Prostate gland (tissue), 2 donors: ENCODE measurements around the gene RRP1B. TPM values are rescaled to one million over a fixed set of nuclear protein-coding genes. Genes with fewer than 3 reads are reported as not detected.
A peak's percentile ranks its signal among the peaks of the same experiment; 100 is the strongest.

Experiments
- DNase-seq: peaks from one replicate; pipeline ENCODE4 v3.0.0-alpha.2; 2019; ENCODE audit warnings: low spot score
- H3K27ac ChIP-seq, 2 donors: fragments of 200-600 bp; sonication (generic); 2 replicates each; pipeline ENCODE4 v1.5.1; 2017 to 2019
- H3K27me3 ChIP-seq: fragments of 200-600 bp; sonication (generic); replicated peaks from 2 replicates; pipeline ENCODE4 v1.5.1; 2019; ENCODE audit not compliant: insufficient read depth
- H3K36me3 ChIP-seq, 2 donors: fragments of 200-600 bp; sonication (generic); 1 replicate in 1 of 2; 2 replicates in 1 of 2; pipeline versions ENCODE4 v1.5.1 to v1.8.1; 2017 to 2019
- H3K4me1 ChIP-seq: fragments of 200-600 bp; sonication (generic); replicated peaks from 2 replicates; pipeline ENCODE4 v1.5.1; 2019
- H3K4me3 ChIP-seq, 2 donors: fragments of 200-600 bp; sonication (generic); 2 replicates each; pipeline ENCODE4 v1.5.1; 2017 to 2019
- H3K9me3 ChIP-seq: fragments of 200-600 bp; sonication (generic); 2 replicates; pipeline ENCODE4 v1.5.1; 2017
- CTCF ChIP-seq, 4 experiments: fragments of 200-600 bp in 2 of 4; fragments of 450-650 bp in 2 of 4; sonication (generic) in 2 of 4; IDR thresholded peaks; 1 replicate in 3 of 4; 2 replicates in 1 of 4; pipeline ENCODE4 v1.5.1; 2016 to 2019; ENCODE audit warnings: antibody characterized with exemption in 4 of 4, mild to moderate bottlenecking in 2 of 4, moderate library complexity in 2 of 4
- POLR2A ChIP-seq: fragments of 450-650 bp; IDR thresholded peaks from one replicate; pipeline ENCODE4 v1.6.1; 2016; ENCODE audit warnings: antibody characterized with exemption, mild to moderate bottlenecking
- POLR2AphosphoS5 ChIP-seq: sonication (generic); formaldehyde crosslinking; IDR thresholded peaks from one replicate; pipeline ENCODE4 v1.6.1; 2017; ENCODE audit warnings: antibody characterized with exemption
- WGBS: methylation state at CpG from one replicate; pipeline ENCODE4 v1.1.5; 2018; 5-methylcytosine and 5-hydroxymethylcytosine counted together
- intact Hi-C: fragments of 100-400 bp; cut with DNase I; formaldehyde crosslinking; loops from one replicate; pipeline ENCODE4 v1.14.2; 2022
- total RNA-seq, 2 donors: library from RNA; depleted of rRNA; stranded (reverse); fragments of >200 nt; gene quantifications; one replicate each; pipeline ENCODE4 v1.1.0, GENCODE V29; 2016

RRP1B gene
- total RNA-seq, 2 donors from 2014 or later: 22.7 to 38.3 TPM

DNA sequence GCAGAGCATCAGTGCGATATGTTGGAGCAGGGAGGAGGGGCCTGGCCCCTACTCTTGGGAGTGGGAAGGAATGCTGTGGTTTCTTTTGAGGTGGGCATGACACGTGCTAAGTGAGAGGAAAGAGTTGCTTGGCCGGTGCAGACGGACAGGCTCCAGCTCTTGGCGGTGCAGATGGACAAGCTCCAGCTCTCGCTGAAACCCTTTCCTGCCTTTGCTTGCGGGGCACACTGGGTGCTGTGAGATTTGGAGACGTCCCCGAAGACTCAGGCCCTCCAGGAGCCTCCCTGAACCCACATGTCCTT is 75.5 kb downstream of the RRP1B start:
- Histone ChIP-seq H3K36me3 (no peaks in the 10 kb centered on the region), H3K27ac (peak overlapping the region; percentile 68 to 75), H3K27me3 (no peaks in the 10 kb centered on the region), H3K4me3 (no peak overlapping the region), H3K9me3 (no peaks in the 10 kb centered on the region), H3K4me1 (peaks cover 13% of the 10 kb centered on the region)
- intact Hi-C loops: no loop called here
- 16% methylated on average over 9 of the region's 9 CpGs for WGBS
- no peak for TF ChIP-seq CTCF (IDR thresholded peaks at IDR 0.05)
- TF ChIP-seq POLR2A: no peak
- peak; percentile 66 for TF ChIP-seq POLR2AphosphoS5
- peak; percentile 63 for DNase-seq

GRCh38 chr21:43735236-43736091 is 76.1 kb downstream of the RRP1B start:
- Histone ChIP-seq H3K4me1 (peaks cover 13% of the 10 kb centered on the region), H3K36me3 (no peaks in the 10 kb centered on the region), H3K27ac (peak overlapping the region; percentile 68 to 75), H3K4me3 (no peak overlapping the region), H3K27me3 (no peaks in the 10 kb centered on the region), H3K9me3 (no peaks in the 10 kb centered on the region)
- WGBS: 78% methylated on average over 22 of the region's 22 CpGs
- DNase-seq: no peak
- TF ChIP-seq POLR2A (no peak), CTCF (IDR thresholded peaks at IDR 0.05) (no peak), POLR2AphosphoS5 (no peak)
- intact Hi-C loops: no loop called here

DNA sequence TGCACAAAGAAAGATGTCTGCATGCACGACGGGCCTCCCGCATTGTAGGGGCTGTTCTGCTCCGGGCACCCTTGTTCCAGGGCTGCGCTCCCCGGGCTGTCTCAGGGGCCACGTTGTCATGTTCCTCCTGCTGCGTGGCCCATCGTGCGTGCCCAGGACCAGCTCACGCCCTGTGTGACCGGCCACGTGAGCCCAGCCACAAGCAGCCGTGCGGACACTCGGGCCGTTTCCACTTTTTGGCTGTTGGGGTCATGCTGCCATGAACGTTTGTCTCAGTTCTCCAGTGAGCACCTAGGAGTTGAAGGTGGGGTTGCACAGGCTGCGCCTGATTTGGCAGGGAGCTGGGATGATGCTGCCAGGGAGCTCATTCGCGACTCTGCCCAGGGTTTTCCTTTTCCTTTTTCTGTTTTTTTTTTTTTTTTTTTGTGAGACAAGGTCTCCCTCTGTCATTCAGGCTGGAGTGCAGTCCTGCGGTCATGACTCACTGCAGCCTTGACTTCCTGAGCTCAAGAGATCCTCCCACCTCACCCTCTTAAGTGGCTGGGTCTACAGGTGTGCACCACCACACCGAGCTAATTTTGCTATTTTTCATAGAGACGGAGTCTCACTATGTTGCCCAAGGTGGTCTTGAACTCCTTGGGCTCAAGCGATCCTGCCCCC is 77.0 kb downstream of the RRP1B start:
- intact Hi-C loops: no loop called here
- no peaks in the 10 kb centered on the region for H3K36me3 ChIP-seq
- no peaks in the 10 kb centered on the region for H3K27me3 ChIP-seq
- H3K4me3 ChIP-seq: no peak overlapping the region
- peaks cover 13% of the 10 kb centered on the region for H3K4me1 ChIP-seq
- TF ChIP-seq CTCF (IDR thresholded peaks at IDR 0.05): no peak
- TF ChIP-seq POLR2AphosphoS5: no peak
- TF ChIP-seq POLR2A: no peak
- no peak for DNase-seq
- H3K27ac ChIP-seq: no peak overlapping the region
- 89% methylated on average over 25 of the region's 25 CpGs for WGBS
- no peaks in the 10 kb centered on the region for H3K9me3 ChIP-seq

- intact Hi-C loops: no loop called here
Observed at GRCh38 chr21:43737158-43737950, 78.0 kb downstream of the RRP1B start.

More at GRCh38 chr21:43737158-43737950, 78.0 kb downstream of the RRP1B start:
- no peak for DNase-seq
- TF ChIP-seq POLR2AphosphoS5 (no peak), CTCF (IDR thresholded peaks at IDR 0.05) (no peak), POLR2A (no peak)
- no peaks in the 10 kb centered on the region for H3K36me3 ChIP-seq
- H3K4me3 ChIP-seq: no peak overlapping the region
- H3K27me3 ChIP-seq: no peaks in the 10 kb centered on the region
- H3K9me3 ChIP-seq: no peaks in the 10 kb centered on the region
- no peak overlapping the region for H3K27ac ChIP-seq
- 88% methylated on average over 35 of the region's 35 CpGs for WGBS
- H3K4me1 ChIP-seq: peaks cover 13% of the 10 kb centered on the region
